Stimulated activated CD4-positive, alpha-beta T cell treated with anti-CD3 and anti-CD28 coated beads, Interleukin-4, amount 100 ng/mL, for 1 hour (primary cell): ENCODE results near the gene TMEM233.
"Not testable (repeated sequence)": the region's sequence is repeated elsewhere in the genome, so short reads cannot be mapped to it uniquely, and the experiment has no call there.

Experiments
- DNase-seq: peaks from one replicate; pipeline ENCODE4 v3.0.0-alpha.2; 2020

The TMEM233 gene

GRCh38 chr12:119613319-119613936 is 19.9 kb downstream of the TMEM233 start:
- no peak for DNase-seq

DNA sequence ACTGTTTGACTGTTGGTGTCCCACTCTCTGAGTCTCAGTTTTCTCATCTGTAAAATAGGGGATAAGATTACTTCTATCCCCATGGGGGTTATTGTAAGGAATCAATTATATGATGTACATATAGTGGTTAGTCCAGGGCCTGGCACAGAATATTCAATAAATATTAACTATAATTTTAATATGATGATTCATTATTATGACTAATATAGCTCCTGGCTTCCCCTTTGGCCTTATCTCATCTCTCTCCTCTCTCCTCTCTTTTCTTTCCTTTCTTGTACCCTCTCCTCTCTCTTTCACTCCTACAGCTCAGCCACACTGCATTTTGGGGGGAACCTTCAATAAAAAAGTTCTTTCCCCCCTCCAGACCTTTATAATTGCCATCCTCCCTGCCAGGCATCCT is 21.1 kb downstream of the TMEM233 start:
- DNase-seq: no peak

GRCh38 chr12:119615518-119616475 is 22.2 kb downstream of the TMEM233 start:
- DNase-seq: no peak

DNA sequence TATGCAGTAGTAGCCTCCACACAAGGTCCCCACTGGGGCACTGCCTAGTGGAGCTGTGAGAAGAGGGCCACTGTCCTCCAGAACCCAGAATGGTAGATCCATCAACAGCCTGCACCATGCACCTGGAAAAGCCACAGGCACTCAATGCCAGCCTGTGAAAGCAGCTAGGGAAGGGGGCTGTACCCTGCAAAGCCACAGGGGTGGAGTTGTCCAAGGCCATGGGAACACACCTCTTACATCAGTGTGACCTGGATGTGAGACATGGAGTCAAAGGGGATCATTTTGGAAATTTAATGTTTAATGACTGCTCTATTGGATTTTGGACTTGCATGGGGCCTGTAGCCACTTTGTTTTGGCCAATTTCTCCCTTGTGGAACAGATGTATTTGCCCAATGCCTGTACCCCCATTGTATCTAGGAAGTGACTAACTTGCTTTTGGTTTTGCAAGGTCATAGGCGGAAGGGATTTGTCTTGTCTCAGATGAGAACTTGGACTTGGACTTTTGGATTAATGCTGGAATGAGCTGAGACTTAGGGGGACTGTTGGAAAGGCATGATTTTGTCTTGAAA is 24.8 kb downstream of the TMEM233 start:
- DNase-seq: not testable (repeated sequence)

DNA sequence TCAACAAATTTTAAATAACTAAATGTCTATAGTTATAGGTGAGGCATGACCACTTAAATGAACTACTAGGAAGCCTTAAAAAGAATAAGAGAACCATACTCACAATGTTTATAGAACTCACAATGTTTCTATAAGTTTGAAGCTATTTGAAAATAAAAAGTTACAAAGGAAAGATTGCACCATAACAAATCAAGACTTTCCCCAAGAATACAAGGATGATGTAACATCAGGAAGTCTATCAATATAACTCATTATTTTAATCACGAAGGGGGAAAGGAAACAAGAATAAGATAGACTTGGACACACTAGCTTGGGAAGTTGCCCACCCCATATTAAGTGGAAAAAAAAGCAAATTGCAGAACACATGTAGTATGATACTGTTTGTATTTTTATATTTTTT is 26.9 kb downstream of the TMEM233 start:
- DNase-seq: no peak

GRCh38 chr12:119621878-119622277 is 28.3 kb downstream of the TMEM233 start:
- no peak for DNase-seq

DNA sequence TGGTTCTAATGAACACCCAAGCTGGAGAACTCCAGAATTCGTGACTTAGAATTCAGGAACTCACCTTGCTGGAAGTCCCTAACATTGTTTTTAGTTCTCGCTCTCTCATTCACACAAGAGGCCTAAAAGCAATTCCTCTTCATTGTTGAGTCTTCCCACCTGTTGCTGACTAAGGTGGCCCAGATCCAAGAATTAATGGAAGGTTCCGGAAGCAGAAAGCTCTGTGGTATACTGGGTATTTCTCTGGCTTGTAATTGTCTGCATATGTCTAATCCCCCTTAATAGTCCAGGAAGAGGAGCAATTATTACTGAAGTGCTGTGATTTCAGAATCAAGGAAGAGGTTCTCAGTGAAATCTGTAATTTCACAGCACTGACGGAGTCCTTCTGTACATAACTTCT is 31.4 kb downstream of the TMEM233 start:
- no peak for DNase-seq

DNA sequence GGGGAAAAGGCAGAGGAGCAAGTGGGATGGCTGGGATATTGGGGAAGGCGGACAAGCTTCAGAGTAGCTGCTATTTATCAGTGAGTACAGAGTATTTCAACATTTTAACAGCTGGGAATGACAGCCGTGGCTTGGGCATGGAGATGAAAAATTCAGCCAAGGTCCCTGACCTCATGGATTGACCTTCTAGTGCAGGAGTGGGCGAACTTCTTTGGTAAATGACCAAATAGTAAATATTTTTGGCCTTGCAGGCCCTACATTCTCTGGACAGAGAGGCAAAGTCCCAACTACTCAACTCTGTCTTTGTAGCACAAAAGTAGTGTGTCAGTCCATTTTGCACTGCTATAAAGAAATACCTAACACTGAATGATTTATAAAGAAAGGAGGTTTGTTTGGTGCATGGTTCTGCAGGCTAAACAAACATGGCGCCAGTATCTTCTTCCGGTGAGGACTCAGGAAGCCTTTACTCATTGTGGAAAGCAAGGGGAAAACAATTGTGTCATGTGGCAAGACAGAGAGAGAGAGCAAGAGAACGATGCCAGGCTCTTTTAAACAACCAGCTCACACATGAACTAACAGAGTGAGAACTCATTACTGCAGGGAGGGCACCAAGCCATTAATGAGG is 33.6 kb downstream of the TMEM233 start:
- no peak for DNase-seq

DNA sequence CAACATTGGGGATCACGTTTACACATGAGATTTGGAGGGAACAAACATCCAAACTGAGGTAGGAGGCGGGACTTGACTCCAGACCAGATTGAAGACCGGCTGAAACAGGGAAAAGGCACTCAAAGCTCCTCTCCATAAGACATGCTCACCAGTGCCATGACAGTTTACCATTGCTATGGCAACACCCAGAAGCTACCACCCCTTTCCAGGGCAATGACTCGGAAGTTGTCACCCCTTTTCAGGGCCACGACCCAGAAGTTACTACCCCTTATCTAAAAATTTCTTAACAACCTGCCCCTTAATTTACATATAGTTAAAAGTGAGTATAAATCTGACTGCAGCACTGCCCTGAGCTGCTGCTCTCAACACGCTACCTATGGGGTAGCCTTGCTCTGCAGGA is 34.1 kb downstream of the TMEM233 start:
- no peak for DNase-seq

DNA sequence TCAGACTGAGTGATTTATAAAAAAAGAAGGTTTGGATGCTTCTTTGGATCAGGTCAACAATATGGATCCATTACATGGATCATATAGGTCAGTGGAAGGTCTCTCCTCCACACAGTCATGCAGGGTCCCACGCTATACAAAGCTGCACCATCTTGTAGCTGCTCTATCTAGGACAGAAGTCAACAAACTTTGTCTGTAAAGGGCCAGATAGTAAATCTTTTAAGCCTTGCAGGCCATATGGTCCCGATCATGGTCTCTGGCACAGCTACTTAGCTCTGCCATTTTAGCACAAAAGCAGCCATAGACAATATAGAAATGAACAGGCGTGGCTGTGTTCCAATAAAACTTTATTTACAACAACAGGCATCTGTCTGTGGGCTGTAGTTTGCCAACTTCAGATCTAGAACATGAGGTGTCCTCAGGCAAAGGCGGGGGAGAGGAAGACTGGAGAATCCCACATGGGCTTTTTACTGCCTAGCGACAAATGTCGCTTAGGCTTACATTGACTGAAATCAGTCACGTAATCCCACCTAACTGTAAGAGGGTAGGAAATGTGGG is 36.7 kb downstream of the TMEM233 start:
- no peak for DNase-seq

DNA sequence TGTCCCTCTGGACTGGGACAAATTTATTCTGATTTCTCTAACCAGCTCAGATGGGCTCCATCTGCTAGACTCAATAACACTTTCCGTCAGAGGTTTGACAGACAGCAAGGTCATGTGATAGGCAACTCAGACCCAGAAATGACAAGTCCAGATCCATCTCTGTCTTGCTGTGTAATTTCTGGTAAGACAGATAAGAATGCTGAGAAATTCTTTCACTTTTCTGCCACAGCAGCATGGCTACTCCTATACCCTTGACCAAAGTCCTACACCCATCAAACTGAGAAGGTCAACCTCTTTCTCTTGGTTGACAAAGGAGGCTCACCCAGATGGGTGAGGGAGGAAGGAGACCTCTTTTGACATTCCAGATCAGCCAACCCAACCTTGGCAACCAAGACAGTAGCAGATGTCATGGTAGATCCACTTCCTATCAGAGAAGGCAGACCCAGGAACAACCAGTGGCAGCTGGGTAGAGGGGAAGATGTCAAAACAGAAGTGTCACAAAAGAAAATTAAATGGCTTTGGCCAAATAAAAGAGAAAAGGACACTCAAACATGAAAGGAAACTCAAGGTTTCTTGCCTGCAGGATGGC is 37.5 kb downstream of the TMEM233 start:
- DNase-seq: no peak

DNA sequence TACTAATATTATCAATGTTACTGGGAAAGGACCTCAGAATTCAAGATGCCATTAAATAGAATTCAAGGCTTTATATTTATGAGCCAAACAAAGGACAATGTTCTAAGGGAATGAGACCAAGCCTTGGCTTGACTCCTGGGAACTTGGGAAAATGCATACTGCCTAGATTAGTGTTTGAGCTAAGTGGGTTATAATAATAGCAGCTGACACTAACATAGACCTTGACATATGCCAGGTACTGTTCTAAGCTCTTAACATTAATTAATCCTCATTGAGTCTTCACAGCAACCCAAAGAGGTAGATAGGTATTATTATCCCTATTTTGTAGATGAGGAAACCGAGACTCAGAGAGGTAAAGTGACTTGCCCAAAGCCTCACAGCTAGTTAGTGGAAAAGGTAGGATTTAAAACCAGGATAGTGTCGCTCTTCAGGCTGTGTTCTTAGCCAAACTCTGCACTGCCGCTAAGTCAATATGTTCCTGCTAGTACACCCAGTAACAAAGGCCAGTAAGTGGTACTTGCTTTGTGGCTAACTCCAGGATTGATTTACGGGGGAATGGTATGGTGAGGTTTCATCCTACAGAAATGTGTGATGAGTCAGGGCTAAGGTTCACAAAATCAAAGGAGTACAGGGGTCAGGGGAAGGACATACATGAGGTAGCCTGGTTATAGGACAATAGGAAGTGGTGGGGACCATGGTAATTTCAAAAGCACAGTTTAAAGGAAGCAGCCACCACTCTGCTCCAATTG is 38.5 kb downstream of the TMEM233 start:
- DNase-seq: no peak

DNA sequence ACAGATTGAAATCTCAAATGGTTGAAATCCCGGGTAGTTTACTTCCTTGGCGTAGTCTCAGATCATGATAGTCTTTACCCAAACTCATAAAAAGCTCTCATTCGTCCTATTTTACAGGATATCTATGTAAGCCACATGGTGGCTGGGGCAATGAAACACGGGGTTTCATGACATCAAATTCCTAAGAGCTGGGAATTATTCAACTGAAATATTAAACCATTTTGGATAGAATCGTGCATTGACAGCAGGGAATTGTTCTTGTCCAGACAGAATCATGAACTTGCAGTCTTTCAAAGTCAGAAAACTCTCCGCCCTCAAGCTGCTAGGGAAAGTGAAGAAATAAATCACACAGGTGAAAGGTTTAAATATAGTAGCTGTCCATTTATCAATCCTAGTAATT is 41.2 kb downstream of the TMEM233 start:
- DNase-seq: no peak

DNA sequence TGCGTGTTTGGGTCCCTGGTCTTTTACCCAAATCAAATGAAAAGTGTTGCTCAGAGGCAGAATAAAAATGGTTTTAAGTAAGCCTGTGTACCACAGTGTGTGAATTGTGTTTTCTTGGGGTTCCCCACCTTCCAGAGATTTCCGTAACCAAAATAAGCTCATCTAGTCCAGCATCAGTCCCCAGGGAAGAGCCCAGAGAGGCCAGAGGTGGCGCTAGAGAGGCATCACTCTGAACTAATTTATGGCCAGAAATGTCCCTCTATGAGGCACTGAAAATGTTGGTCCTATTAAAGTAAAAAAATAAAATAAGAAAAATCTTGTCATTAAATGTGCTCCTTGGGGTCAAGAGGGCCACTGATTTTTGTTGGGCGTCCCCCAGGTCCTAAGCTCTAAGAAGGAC is 49.4 kb downstream of the TMEM233 start:
- no peak for DNase-seq

DNA sequence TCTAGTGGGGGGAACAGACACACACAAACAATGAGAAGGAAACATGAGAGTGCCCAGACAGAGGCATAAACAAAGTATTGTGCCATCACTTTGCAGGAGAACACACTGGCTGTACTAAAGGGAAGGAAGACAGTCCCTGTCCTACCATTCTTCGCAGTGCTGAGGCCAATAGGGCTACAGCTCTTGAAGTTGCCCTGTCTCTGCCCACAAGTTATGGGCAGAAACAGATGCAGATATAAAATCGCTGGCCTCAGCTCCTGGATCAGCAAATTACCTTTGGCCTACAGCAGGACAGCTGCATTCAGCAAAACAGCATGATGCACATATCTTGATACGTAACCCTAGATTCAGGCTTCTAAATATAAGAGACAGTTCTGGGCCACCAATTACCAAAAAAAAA is 51.4 kb downstream of the TMEM233 start:
- DNase-seq: no peak

GRCh38 chr12:119645535-119646059 is 52.0 kb downstream of the TMEM233 start:
- DNase-seq: no peak

GRCh38 chr12:119649202-119649808 is 55.7 kb downstream of the TMEM233 start:
- DNase-seq: no peak

DNA sequence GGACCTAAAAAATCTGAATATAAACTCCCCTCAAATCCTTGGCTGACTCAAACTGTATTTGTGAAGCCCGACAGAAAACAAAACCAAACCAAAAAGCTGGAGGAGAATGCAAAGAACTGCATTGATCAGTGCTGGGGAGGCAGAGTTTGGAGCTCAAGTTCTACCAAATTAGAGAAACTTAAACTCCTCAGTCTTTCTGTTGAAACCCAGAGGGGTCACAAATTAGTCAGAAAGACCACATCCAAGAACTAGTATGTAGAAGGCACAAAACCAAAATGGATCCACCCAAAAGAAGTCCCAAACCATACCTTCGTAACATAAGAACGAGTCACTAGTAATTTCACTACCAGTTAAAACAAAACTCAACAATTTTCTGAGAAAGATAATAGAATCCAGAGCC is 59.1 kb downstream of the TMEM233 start:
- no peak for DNase-seq

- not testable (repeated sequence) for DNase-seq
These were observed 63.4 kb downstream of the TMEM233 start for GRCh38 chr12:119657001-119657400.

DNA sequence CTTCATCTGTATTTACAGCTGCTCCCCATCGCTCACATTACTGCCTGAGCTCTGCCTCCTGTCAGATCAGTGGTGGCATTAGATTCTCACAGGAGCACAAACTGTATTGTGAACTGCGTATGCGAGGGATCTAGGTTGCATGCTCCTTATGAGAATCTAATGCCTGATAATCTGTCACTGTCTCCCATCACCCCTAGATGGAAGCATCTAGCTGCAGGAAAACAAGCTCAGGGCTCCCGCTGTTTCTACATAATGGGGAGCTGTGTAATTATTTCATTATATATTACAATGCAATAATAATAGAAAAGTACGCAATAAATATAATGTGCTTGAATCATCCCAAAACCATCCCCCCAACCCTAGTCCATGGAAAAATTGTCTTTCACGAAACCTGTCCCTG is 64.6 kb downstream of the TMEM233 start:
- DNase-seq: not testable (repeated sequence)

GRCh38 chr12:119659289-119659897 is 65.8 kb downstream of the TMEM233 start:
- peak; percentile 30 for DNase-seq
